ENCODE results near the gene MYH7. TPM values are rescaled to one million over a fixed set of nuclear protein-coding genes. Genes with fewer than 3 reads are reported as not detected.
"Not testable (repeated sequence)": the region's sequence is repeated elsewhere in the genome, so short reads cannot be mapped to it uniquely, and the experiment has no call there.

MYH7 gene
- total RNA-seq, 8 experiments from 2014 or later: 0.04 to 0.93 (median 0.14) TPM; not detected in 1

GRCh38 chr14:23396781-23397407 lies 38.6 kb downstream of the MYH7 start:
- in situ Hi-C loops (cut with MboI; ENCODE audit: low pct_unique_long_range_greater_than_20kb in 2 of 9, low sequenced_read_pairs in 9 of 9, unreplicated experiment in 9 of 9): no loop called here
- no peak for ATAC-seq (replicated peaks in 6 of 8)
- 39 to 100% (median 89%) methylated on average over 1 to 7 of the region's 10 CpGs; no CpG with 5 or more reads in 3 of the 10 experiments for WGBS, 10 experiments

GRCh38 chr14:23396126-23396525 lies 39.3 kb downstream of the MYH7 start:
- in situ Hi-C loops (cut with MboI; ENCODE audit: low pct_unique_long_range_greater_than_20kb in 2 of 9, low sequenced_read_pairs in 9 of 9, unreplicated experiment in 9 of 9): no loop called here
- no peak overlapping the region for H3K4me3 ChIP-seq
- WGBS, 10 experiments: 35 to 75% (median 56%) methylated on average over 1 to 7 of the region's 10 CpGs
- no peak overlapping the region for H3K27ac ChIP-seq
- H3K4me1 ChIP-seq (replicated peaks in 1 of 2): no peaks in the 10 kb centered on the region
- ATAC-seq (replicated peaks in 6 of 8): no peak

More at GRCh38 chr14:23396781-23397407, 38.6 kb downstream of the MYH7 start:
- Histone ChIP-seq H3K27ac (no peak overlapping the region), H3K4me1 (replicated peaks in 1 of 2) (no peaks in the 10 kb centered on the region), H3K4me3 (no peak overlapping the region)

DNA sequence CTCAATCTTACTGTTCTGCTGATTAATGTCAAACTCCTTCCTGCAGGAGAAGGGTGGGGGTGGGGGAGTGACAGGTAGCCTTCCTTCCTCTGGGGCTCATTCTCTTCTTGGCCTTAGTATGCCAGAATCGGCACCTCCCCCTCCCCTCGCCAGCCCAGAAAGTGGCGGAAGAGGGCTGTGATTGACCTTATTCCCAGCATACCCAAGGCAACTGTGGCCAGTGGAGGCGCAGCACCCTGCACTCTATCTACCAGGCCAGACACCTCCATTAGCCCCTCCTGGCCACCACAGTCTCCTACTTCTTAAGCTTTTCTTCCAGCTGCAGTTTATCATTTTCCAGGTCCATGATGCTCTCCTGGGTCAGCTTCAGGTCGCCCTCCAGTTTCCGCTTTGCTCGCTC lies 42.8 kb downstream of the MYH7 start:
- WGBS, 10 experiments: 54 to 90% (median 80%) methylated on average over 2 to 7 of the region's 7 CpGs; no CpG with 5 or more reads in 3 of the 10 experiments
- in situ Hi-C loops (cut with MboI; ENCODE audit: low pct_unique_long_range_greater_than_20kb in 2 of 9, low sequenced_read_pairs in 9 of 9, unreplicated experiment in 9 of 9): no loop called here
- Histone ChIP-seq H3K27ac (no peak overlapping the region), H3K4me1 (replicated peaks in 1 of 2) (no peaks in the 10 kb centered on the region), H3K4me3 (no peak overlapping the region)
- ATAC-seq (replicated peaks in 6 of 8): no peak

DNA sequence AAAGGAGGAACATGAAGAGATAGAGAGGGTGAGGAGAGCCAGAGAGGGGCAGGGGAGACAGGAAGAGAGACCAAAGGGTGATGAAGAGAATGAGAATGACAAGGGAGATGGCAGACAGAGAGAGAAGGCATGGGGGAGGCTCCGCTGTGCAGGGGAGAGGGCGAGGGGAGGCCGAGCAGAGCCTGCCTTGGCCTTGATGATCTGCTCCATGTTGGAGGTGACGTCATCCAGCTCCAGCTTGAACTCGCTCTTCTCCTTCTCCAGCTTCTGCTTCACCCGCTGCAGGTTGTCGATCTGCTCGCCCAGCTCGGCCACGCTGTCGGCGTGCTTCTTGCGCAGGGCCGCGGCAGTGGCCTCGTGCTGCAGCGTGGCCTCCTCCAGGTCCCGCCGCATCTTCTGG lies 45.6 kb downstream of the MYH7 start:
- H3K4me1 ChIP-seq (replicated peaks in 1 of 2); in situ Hi-C loops (cut with MboI; ENCODE audit: low pct_unique_long_range_greater_than_20kb in 2 of 9, low sequenced_read_pairs in 9 of 9, unreplicated experiment in 9 of 9); ATAC-seq (replicated peaks in 6 of 8); H3K27ac ChIP-seq; H3K4me3 ChIP-seq: not testable (repeated sequence)
- WGBS, 10 experiments: 27% methylated on average over 3 of the region's 19 CpGs; no CpG with 5 or more reads in 9 of the 10 experiments

GRCh38 chr14:23389396-23389795 lies 46.1 kb downstream of the MYH7 start:
- in situ Hi-C loops (cut with MboI; ENCODE audit: low pct_unique_long_range_greater_than_20kb in 2 of 9, low sequenced_read_pairs in 9 of 9, unreplicated experiment in 9 of 9): no loop called here
- H3K4me3 ChIP-seq: no peak overlapping the region
- H3K4me1 ChIP-seq (replicated peaks in 1 of 2): no peaks in the 10 kb centered on the region
- ATAC-seq (replicated peaks in 6 of 8): no peak
- H3K27ac ChIP-seq: no peak overlapping the region
- 13 to 100% (median 66%) methylated on average over 1 to 7 of the region's 12 CpGs; no CpG with 5 or more reads in 2 of the 10 experiments for WGBS, 10 experiments

DNA sequence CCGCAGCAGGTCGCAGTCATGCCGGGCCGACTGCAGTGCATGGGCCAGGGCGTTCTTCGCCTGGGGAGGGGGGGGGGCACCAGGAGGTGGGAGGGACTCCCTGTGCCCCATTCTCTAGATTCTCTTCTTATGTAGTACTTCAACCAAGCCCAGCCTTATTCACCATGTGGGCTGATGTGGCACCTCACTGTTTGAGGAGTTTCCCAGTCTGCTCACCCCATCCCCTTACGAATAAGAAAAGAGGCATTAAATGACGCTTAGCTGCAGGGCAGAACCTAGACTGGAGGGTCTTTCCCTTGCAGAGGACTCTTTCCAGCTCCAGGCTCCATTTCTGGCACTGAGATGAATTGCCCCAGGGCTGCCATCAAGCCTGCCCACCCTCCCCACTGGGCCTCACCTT lies 46.5 kb downstream of the MYH7 start:
- Histone ChIP-seq H3K27ac (no peak overlapping the region), H3K4me3 (no peak overlapping the region), H3K4me1 (replicated peaks in 1 of 2) (no peaks in the 10 kb centered on the region)
- ATAC-seq (replicated peaks in 6 of 8): no peak
- WGBS, 10 experiments: 60% methylated on average over 1 of the region's 8 CpGs; no CpG with 5 or more reads in 9 of the 10 experiments
- in situ Hi-C loops (cut with MboI; ENCODE audit: low pct_unique_long_range_greater_than_20kb in 2 of 9, low sequenced_read_pairs in 9 of 9, unreplicated experiment in 9 of 9): no loop called here

DNA sequence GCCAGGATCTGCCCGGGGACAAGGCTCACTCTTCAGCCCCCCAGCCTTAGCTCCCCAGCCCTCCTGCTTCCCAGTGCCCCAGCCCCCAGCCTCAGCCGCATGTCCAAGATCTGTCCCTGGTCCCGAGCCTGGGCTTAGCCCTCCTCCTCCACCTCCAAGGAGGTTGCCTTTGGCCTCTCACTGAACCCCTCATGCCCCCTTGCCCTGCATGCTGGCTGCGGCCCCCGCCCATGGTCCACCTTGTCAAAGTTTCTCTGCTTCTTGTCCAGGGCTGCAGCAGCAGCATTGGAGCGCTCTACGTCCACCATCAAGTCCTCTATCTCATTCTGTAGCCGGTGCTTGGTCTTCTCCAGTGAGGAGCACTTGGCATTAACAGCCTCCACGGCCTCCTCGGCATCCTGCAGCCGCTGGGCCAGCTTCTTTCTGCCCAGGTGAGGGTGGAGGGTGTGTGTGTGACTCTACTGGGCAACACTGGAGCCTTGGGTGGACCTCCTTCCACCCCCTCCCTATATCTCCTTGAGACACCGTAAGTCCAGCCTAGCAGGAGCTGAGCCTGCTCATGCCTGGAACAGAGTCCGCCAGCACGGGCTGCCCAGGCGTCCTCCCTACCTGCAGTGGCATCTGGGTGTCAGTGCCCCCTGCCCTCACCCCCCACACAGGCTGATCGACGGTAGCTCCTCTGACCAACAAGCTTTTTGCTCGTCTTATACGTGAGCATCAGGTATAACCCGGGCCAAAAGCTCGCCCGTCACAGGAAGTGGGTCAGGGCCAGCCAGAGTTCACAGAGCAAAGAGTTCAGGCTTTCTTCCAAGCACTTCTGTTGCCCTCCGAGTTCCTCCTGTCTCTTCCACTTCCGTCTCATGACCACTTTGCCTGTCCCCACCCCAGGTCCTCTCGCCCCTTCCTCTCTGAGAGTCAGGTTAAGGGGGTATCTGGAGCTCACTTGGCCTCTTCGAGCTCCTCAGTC lies 47.3 kb downstream of the MYH7 start:
- Histone ChIP-seq H3K4me3 (no peak overlapping the region), H3K4me1 (replicated peaks in 1 of 2) (no peaks in the 10 kb centered on the region), H3K27ac (no peak overlapping the region)
- WGBS, 10 experiments: 33 to 90% (median 68%) methylated on average over 2 to 12 of the region's 26 CpGs; no CpG with 5 or more reads in 3 of the 10 experiments
- ATAC-seq (replicated peaks in 6 of 8): no peak
- in situ Hi-C loops (cut with MboI; ENCODE audit: low pct_unique_long_range_greater_than_20kb in 2 of 9, low sequenced_read_pairs in 9 of 9, unreplicated experiment in 9 of 9): no loop called here

- H3K4me1 ChIP-seq (replicated peaks in 1 of 2): no peaks in the 10 kb centered on the region
- H3K27ac ChIP-seq: no peak overlapping the region
- in situ Hi-C loops (cut with MboI; ENCODE audit: low pct_unique_long_range_greater_than_20kb in 2 of 9, low sequenced_read_pairs in 9 of 9, unreplicated experiment in 9 of 9): no loop called here
- H3K4me3 ChIP-seq: no peak overlapping the region
- 0 to 100% (median 83%) methylated on average over 1 of the region's 1 CpG; no CpG with 5 or more reads in 2 of the 10 experiments for WGBS, 10 experiments
- no peak for ATAC-seq (replicated peaks in 6 of 8)
These were observed 48.5 kb downstream of the MYH7 start for GRCh38 chr14:23386999-23387398.

DNA sequence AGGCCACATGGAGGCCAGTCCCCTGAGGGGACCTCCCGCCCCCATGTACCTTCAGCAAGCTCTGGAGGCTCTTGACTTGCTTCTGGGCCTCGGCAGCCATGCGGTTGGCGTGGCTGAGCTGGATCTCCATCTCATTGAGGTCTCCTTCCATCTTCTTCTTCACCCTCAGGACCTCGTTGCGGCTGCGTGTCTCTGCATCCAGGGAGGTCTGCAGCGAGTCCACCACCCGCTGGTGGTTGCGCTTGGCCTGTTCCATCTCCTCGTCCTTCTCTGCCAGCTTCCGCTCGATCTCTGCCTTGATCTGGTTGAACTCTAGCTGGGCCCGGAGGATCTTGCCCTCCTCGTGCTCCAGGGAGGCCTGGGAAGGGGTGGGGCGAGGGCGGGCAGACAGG lies 49.2 kb downstream of the MYH7 start:
- H3K27ac ChIP-seq; H3K4me1 ChIP-seq (replicated peaks in 1 of 2); H3K4me3 ChIP-seq; in situ Hi-C loops (cut with MboI; ENCODE audit: low pct_unique_long_range_greater_than_20kb in 2 of 9, low sequenced_read_pairs in 9 of 9, unreplicated experiment in 9 of 9); ATAC-seq (replicated peaks in 6 of 8): not testable (repeated sequence)
- WGBS, 10 experiments: 0 to 92% methylated on average over 1 to 7 of the region's 17 CpGs; no CpG with 5 or more reads in 8 of the 10 experiments

DNA sequence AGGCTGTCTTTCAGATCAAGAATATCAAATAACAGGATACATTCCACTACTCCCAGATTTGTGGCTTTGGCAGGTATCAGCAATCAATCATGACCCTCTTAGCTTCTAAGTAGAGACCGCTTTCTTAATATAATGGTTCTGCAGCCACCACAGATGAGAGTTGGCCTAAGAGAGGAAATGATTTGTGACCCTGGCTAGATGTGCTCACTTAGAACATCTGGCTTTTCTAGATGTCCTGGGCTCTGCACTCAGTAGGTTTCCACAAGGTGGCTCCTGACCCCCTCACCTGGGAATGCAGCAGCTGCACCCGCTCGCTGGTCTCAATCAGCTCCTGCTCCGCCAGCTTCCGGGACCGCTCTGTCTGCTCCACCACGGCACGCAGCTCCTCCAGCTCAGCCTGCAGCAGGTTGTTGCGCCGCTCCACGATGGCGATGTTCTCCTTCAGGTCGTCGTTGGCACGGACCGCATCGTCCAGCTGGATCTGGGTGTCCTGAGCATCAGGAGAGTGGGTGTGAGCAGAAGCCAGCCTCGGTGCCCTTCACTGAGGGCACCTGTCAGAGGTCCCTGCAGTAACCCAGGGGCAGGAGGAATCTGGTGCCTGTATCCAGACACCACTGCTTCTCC lies 49.7 kb downstream of the MYH7 start:
- 45 to 100% (median 93%) methylated on average over 1 to 8 of the region's 18 CpGs; no CpG with 5 or more reads in 2 of the 10 experiments for WGBS, 10 experiments
- no peak overlapping the region for H3K27ac ChIP-seq
- no peak overlapping the region for H3K4me3 ChIP-seq
- in situ Hi-C loops (cut with MboI; ENCODE audit: low pct_unique_long_range_greater_than_20kb in 2 of 9, low sequenced_read_pairs in 9 of 9, unreplicated experiment in 9 of 9): no loop called here
- ATAC-seq (replicated peaks in 6 of 8): no peak
- no peaks in the 10 kb centered on the region for H3K4me1 ChIP-seq (replicated peaks in 1 of 2)

DNA sequence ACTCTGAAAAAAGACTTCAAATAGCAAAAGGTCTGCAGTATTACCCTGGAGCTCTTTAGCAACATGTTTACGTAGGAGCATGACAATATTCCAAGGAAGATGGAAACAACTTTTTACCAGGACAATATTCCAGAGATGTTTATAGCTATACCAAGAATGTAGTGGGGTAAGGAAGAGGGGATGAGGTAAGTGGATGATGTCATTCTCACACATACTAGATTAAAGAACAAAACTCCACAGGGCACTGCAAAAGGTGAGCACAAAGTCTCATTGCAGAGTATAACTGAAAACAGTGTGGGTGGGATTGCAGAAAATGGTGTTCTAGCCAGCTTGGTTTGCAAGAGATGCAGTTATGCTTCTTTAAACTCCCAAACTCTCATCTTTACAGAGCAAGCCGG lies 50.2 kb downstream of the MYH7 start:
- in situ Hi-C loops (cut with MboI; ENCODE audit: low pct_unique_long_range_greater_than_20kb in 2 of 9, low sequenced_read_pairs in 9 of 9, unreplicated experiment in 9 of 9): no loop called here
- Histone ChIP-seq H3K4me1 (replicated peaks in 1 of 2) (no peaks in the 10 kb centered on the region), H3K27ac (no peak overlapping the region), H3K4me3 (no peak overlapping the region)
- 31 to 100% (median 59%) methylated on average over 1 to 2 of the region's 2 CpGs for WGBS, 10 experiments
- ATAC-seq (replicated peaks in 6 of 8): peak in 1 of 8 experiments; percentile 36

DNA sequence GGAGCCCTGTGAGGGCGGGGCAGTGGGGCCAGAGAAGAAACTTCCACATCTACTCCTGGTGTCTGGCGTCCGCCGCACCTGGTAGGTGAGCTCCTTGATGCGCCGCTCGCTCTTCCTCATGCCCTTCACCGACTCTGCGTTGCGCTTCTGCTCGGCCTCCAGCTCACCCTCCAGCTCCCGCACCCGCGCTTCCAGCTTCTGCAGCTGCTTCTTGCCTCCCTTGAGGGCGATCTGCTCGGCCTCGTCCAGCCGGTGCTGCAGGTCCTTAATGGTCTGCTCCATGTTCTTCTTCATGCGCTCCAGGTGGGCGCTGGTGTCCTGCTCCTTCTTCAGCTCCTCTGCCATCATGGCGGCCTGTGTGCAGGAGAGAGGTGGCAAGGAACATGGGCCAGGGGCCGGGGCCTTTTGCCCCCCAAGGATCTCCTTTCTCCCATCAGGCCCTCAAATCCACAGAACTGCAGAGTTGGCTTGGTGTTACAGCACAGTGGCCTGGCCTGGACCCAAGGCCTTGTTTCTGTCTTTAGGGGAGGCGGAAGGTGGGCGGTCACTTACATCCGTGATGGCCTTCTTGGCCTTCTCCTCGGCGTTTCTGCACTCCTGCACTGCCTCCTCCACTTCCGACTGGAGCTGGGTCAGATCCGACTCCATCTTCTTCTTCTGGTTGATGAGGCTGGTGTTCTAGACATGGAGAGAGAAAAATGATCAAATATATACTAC lies 50.9 kb downstream of the MYH7 start:
- H3K4me3 ChIP-seq: no peak overlapping the region
- H3K27ac ChIP-seq: no peak overlapping the region
- WGBS, 10 experiments: 24 to 100% (median 81%) methylated on average over 2 to 9 of the region's 29 CpGs
- ATAC-seq (replicated peaks in 6 of 8): no peak
- no peaks in the 10 kb centered on the region for H3K4me1 ChIP-seq (replicated peaks in 1 of 2)
- in situ Hi-C loops (cut with MboI; ENCODE audit: low pct_unique_long_range_greater_than_20kb in 2 of 9, low sequenced_read_pairs in 9 of 9, unreplicated experiment in 9 of 9): no loop called here
